Measurements from ENCODE around the gene MAPK4. TPM values are rescaled to one million over a fixed set of nuclear protein-coding genes. Genes with fewer than 3 reads are reported as not detected.
"Not testable (repeated sequence)": the region's sequence is repeated elsewhere in the genome, so short reads cannot be mapped to it uniquely, and the experiment has no call there.

Gene MAPK4
- total RNA-seq, 6 experiments from 2014 or later, result not detected

- Mint-ChIP-seq H3K9me3 (no peaks in the 10 kb centered on the region; the same call in 1 of the 2 replicates), H3K4me1 (ENCODE audit: low read depth) (no peaks in the 10 kb centered on the region), H3K36me3 (ENCODE audit: low read depth) (no peaks in the 10 kb centered on the region), H3K27ac (no peak overlapping the region), H3K27me3 (ENCODE audit: insufficient read depth) (no peaks in the 10 kb centered on the region), H3K4me3 (no peak overlapping the region)
- no peak for DNase-seq
- TF ChIP-seq, protein P1, sequence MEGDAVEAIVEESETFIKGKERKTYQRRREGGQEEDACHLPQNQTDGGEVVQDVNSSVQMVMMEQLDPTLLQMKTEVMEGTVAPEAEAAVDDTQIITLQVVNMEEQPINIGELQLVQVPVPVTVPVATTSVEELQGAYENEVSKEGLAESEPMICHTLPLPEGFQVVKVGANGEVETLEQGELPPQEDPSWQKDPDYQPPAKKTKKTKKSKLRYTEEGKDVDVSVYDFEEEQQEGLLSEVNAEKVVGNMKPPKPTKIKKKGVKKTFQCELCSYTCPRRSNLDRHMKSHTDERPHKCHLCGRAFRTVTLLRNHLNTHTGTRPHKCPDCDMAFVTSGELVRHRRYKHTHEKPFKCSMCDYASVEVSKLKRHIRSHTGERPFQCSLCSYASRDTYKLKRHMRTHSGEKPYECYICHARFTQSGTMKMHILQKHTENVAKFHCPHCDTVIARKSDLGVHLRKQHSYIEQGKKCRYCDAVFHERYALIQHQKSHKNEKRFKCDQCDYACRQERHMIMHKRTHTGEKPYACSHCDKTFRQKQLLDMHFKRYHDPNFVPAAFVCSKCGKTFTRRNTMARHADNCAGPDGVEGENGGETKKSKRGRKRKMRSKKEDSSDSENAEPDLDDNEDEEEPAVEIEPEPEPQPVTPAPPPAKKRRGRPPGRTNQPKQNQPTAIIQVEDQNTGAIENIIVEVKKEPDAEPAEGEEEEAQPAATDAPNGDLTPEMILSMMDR (IDR thresholded peaks at IDR 0.05), result no peak
Measured at GRCh38 chr18:50757358-50757757, 197.5 kb downstream of the MAPK4 start.

DNA sequence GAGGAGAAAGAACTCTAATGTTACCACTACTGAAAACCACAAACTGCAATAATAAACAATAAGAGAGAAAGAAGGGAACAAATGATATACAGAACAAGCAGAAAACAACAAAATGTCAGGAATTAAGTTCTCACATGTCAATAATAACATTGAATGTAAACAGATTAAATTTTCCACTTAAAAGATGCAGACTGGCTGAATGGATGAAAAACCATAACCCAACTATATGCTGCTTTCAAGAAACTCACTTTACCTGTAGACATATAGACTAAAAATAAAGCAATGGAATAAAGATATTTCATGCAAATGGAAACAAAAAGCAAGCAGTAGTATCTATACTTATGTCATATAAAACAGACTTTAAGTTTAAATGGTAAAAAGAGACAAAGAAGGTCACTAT is 209.6 kb downstream of the MAPK4 start:
- no peak for DNase-seq
- Mint-ChIP-seq H3K27me3 (ENCODE audit: insufficient read depth) (peaks cover 4% of the 10 kb centered on the region), H3K4me1 (ENCODE audit: low read depth) (no peaks in the 10 kb centered on the region), H3K27ac (no peak overlapping the region), H3K36me3 (ENCODE audit: low read depth) (no peaks in the 10 kb centered on the region), H3K4me3 (no peak overlapping the region), H3K9me3 (peaks cover 25% of the 10 kb centered on the region)
- TF ChIP-seq, protein P1 (IDR thresholded peaks at IDR 0.05), result no peak

GRCh38 chr18:50775207-50775606 is 215.3 kb downstream of the MAPK4 start:
- Mint-ChIP-seq H3K9me3 (no peaks in the 10 kb centered on the region; the same call in 1 of the 2 replicates), H3K27me3 (ENCODE audit: insufficient read depth) (peaks cover 6% of the 10 kb centered on the region), H3K36me3 (ENCODE audit: low read depth) (no peaks in the 10 kb centered on the region), H3K4me3 (no peak overlapping the region), H3K27ac (no peak overlapping the region), H3K4me1 (ENCODE audit: low read depth) (no peaks in the 10 kb centered on the region)
- TF ChIP-seq, protein P1 (IDR thresholded peaks at IDR 0.05), result no peak
- DNase-seq, result no peak

DNA sequence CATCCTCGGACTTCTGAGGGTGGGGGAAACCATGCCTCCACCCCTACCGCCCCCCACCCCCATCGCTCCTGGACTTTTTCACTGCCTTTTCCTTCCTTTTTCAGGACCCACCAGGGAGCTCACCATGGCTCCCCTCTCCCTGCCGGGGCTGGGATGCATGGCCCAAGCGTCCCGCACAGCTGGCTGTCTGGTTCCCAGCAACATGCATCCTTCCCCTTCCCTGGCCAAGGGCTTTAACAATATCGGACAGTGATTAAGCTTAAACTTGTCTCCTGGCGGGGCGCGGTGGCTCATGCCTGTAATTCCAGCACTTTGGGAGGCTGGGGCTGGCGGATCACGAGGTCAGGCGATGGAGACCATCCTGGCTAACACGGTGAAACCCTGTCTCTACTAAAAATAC is 215.8 kb downstream of the MAPK4 start:
- no peak overlapping the region for H3K4me3 Mint-ChIP-seq
- H3K36me3 Mint-ChIP-seq (ENCODE audit: low read depth), result no peaks in the 10 kb centered on the region
- TF ChIP-seq, protein P1 (IDR thresholded peaks at IDR 0.05), result no peak
- H3K9me3 Mint-ChIP-seq, result no peaks in the 10 kb centered on the region
- H3K27ac Mint-ChIP-seq, result no peak overlapping the region
- no peak for DNase-seq
- no peaks in the 10 kb centered on the region for H3K4me1 Mint-ChIP-seq (ENCODE audit: low read depth)
- peaks cover 6% of the 10 kb centered on the region for H3K27me3 Mint-ChIP-seq (ENCODE audit: insufficient read depth)

DNA sequence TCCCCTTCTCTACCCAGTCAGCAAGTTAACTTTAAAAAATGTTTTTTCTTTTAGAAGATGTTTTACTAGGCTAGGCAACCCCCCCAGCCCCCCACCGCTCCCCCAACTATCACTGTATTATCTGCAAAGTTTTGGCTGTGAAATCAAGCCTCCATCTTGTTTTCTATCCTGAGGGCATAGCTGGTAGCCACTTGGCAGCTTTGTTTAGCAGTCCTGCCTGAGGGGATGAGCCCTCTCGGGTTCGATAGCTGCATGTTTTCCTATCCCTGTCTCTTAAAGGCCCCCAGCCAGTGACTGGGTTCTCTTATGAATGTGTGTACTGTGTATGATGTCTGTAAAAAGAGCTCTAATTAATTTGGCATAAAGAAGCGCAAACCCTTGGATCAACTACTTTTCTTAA is 216.5 kb downstream of the MAPK4 start:
- no peak for DNase-seq
- Mint-ChIP-seq H3K4me1 (ENCODE audit: low read depth) (no peaks in the 10 kb centered on the region), H3K4me3 (no peak overlapping the region), H3K27ac (no peak overlapping the region), H3K36me3 (ENCODE audit: low read depth) (no peaks in the 10 kb centered on the region), H3K9me3 (no peaks in the 10 kb centered on the region), H3K27me3 (ENCODE audit: insufficient read depth) (peaks cover 4% of the 10 kb centered on the region)
- TF ChIP-seq, protein P1 (IDR thresholded peaks at IDR 0.05), result no peak

DNA sequence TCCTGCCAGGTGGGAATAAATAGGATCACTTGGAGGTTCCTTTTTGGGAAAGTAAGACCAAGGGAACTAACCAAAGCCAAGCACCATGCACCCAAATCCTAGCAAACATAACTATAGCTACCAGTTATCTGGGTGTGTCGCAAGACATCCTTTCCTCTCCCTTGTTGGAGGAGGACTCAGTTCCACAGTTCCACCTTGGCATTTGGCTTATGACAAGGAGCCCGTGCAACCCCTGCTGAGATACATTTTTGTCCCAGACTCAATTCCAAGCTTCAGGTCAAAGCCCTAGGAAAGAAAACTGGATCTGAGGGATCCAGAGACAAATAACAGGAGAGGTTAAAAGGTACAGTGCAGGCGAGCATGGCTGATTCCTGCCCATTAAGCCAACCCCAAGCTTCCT is 219.1 kb downstream of the MAPK4 start:
- not testable (repeated sequence) for H3K36me3 Mint-ChIP-seq (ENCODE audit: low read depth); H3K9me3 Mint-ChIP-seq

More for the DNA sequence above, 219.1 kb downstream of the MAPK4 start:
- H3K27me3 Mint-ChIP-seq (ENCODE audit: insufficient read depth); H3K4me1 Mint-ChIP-seq (ENCODE audit: low read depth); H3K27ac Mint-ChIP-seq; H3K4me3 Mint-ChIP-seq; DNase-seq: not testable (repeated sequence)

Other genes starting within 250 kb of the MAPK4 start
- 10 to 100 TPM in 5 of 6 experiments, 1 to 10 TPM in 1; 8.2 to 18.0 (median 15.7) TPM for gene SKA1, start 185.0 kb upstream of the MAPK4 start, total RNA-seq (2021; fragmentation: NEBNext Ultra II Directional; extraction: Animal tissue kit (Norgen Biotek cat#: 25700))

Measured in HFFc6 (cell line).